Body of pancreas (tissue), 4 donors: Measurements from ENCODE around the gene ORC2. TPM values are rescaled to one million over a fixed set of nuclear protein-coding genes. Genes with fewer than 3 reads are reported as not detected.
A peak's percentile ranks its signal among the peaks of the same experiment; 100 is the strongest.

Experiments used
- ATAC-seq: fragments of 150-250 bp; one replicate; pipeline ENCODE4 v1.9.1; 2016
- DNase-seq, 4 donors: peaks; one replicate each; pipeline ENCODE4 v3.0.0-alpha.2; 2019
- H3K27ac ChIP-seq, 4 donors: fragments of 200-600 bp; sonication (generic); 1 replicate in 3 of 4; 2 replicates in 1 of 4; pipeline versions ENCODE4 v1.5.1 to v1.6.1; 2016 to 2019; ENCODE audit warnings: mild to moderate bottlenecking in 1 of 4, mixed read lengths in 1 of 4, moderate library complexity in 1 of 4
- H3K27me3 ChIP-seq, 2 donors: fragments of 200-600 bp; sonication (generic); one replicate each; pipeline ENCODE4 v1.6.0; 2016; ENCODE audit warnings: mild to moderate bottlenecking in 1 of 2
- H3K36me3 ChIP-seq, 2 donors: fragments of 200-600 bp; sonication (generic); replicated peaks in 1 of 2; 2 replicates each; pipeline ENCODE4 v1.5.1; 2016; ENCODE audit warnings: low read depth in 2 of 2; ENCODE audit not compliant: insufficient read depth in 1 of 2
- H3K4me1 ChIP-seq: fragments of 200-600 bp; sonication (generic); one replicate; pipeline ENCODE4 v1.6.0; 2016
- H3K4me3 ChIP-seq, 2 donors: fragments of 200-600 bp; sonication (generic); 1 replicate in 1 of 2; 2 replicates in 1 of 2; pipeline ENCODE4 v1.5.1; 2016 to 2019
- H3K9me3 ChIP-seq, 3 donors: fragments of 200-600 bp; sonication (generic); 1 replicate in 2 of 3; 2 replicates in 1 of 3; pipeline ENCODE4 v1.5.1; 2016
- CTCF ChIP-seq, 7 experiments: fragments of 450-650 bp in 4 of 7; fragments of 200-600 bp in 3 of 7; sonication (generic) in 3 of 7; IDR thresholded peaks; one replicate each; pipeline ENCODE4 v1.5.1; 2016 to 2019; ENCODE audit warnings: antibody characterized with exemption in 7 of 7
- POLR2A ChIP-seq, 3 donors: fragments of 450-650 bp; IDR thresholded peaks; one replicate each; pipeline ENCODE4 v1.6.1; 2016; ENCODE audit warnings: antibody characterized with exemption in 3 of 3, mild to moderate bottlenecking in 2 of 3
- WGBS, 2 donors: methylation state at CpG; one replicate each; pipeline ENCODE4 v1.1.5; 2017; 5-methylcytosine and 5-hydroxymethylcytosine counted together
- intact Hi-C: fragments of 100-400 bp; cut with DNase I; formaldehyde crosslinking; loops from one replicate; pipeline ENCODE4 v1.15.1; 2023
- total RNA-seq, 2 donors: library from RNA; depleted of rRNA; stranded (reverse); fragments of >200 nt; gene quantifications; one replicate each; pipeline ENCODE4 v1.1.0, GENCODE V29; 2016

Gene ORC2
- 10 to 100 TPM in 1 of 2 donors, 1 to 10 TPM in 1; 9.2 to 17.1 TPM for total RNA-seq

GRCh38 chr2:200963124-200963917, at the start of gene ORC2:
Gene ORC2 (minus strand): TSS chr2:200963660. CDS start chr2:200958123, 5,537 bp downstream.
- intact Hi-C loops = no loop called here
- H3K27ac ChIP-seq = peak within 1 kb of the TSS; percentile 74 to 95 (median 87)
- peak within 1 kb of the TSS; percentile 64 to 71 for H3K4me3 ChIP-seq
- WGBS, 2 donors = 0% methylated on average over 6 to 53 of the region's 61 CpGs
- peak; percentile 98 for ATAC-seq
- DNase-seq = peak; percentile 97 to 98 (median 97)
- peak; percentile 7 to 68 (median 55) for TF ChIP-seq POLR2A (IDR thresholded peaks at IDR 0.05)
- TF ChIP-seq CTCF (IDR thresholded peaks at IDR 0.05) = peak; percentile 29 to 95 (median 57)
- no peaks in the 10 kb centered on the region for H3K27me3 ChIP-seq
- H3K36me3 ChIP-seq = no peaks in the 10 kb centered on the region
- H3K9me3 ChIP-seq = no peaks in the 10 kb centered on the region
- peaks cover 41% of the 10 kb centered on the region for H3K4me1 ChIP-seq

- H3K4me1 ChIP-seq = peaks cover 14% of the 10 kb centered on the region
- no peak overlapping the region for H3K4me3 ChIP-seq
- H3K27ac ChIP-seq = peak overlapping the region in 1 of 4 donors; percentile 61
- intact Hi-C loops = no loop called here
- WGBS, 2 donors = 68 to 89% methylated on average over 2 of the region's 2 CpGs
- DNase-seq (no peak), ATAC-seq (peak; percentile 50)
- H3K9me3 ChIP-seq = peaks cover 0 to 3% (median 0%) of the 10 kb centered on the region in 3 donors
- TF ChIP-seq CTCF (IDR thresholded peaks at IDR 0.05) (no peak), POLR2A (IDR thresholded peaks at IDR 0.05) (no peak)
- no peaks in the 10 kb centered on the region for H3K36me3 ChIP-seq
- H3K27me3 ChIP-seq = no peaks in the 10 kb centered on the region
These were observed 44.9 kb upstream of the ORC2 start for GRCh38 chr2:201008296-201008829.

GRCh38 chr2:201007584-201007998, 44.1 kb upstream of the ORC2 start:
- DNase-seq = peak in 1 of 4 donors; percentile 7
- ATAC-seq = no peak
- peaks cover 14% of the 10 kb centered on the region for H3K4me1 ChIP-seq
- no peak overlapping the region for H3K4me3 ChIP-seq
- no peaks in the 10 kb centered on the region for H3K36me3 ChIP-seq
- WGBS, 2 donors = 21 to 34% methylated on average over 3 of the region's 3 CpGs
- no peaks in the 10 kb centered on the region for H3K27me3 ChIP-seq
- intact Hi-C loops = no loop called here
- H3K27ac ChIP-seq = peak overlapping the region in 1 of 4 donors; percentile 7
- TF ChIP-seq CTCF (IDR thresholded peaks at IDR 0.05) (no peak), POLR2A (IDR thresholded peaks at IDR 0.05) (no peak)
- H3K9me3 ChIP-seq = peaks cover 0 to 3% (median 0%) of the 10 kb centered on the region in 3 donors

- ATAC-seq (peak; percentile 53), DNase-seq (no peak)
- H3K4me3 ChIP-seq = no peak overlapping the region
- H3K27ac ChIP-seq = no peak overlapping the region
- peaks cover 0 to 3% (median 0%) of the 10 kb centered on the region in 3 donors for H3K9me3 ChIP-seq
- no peaks in the 10 kb centered on the region for H3K36me3 ChIP-seq
- TF ChIP-seq POLR2A (IDR thresholded peaks at IDR 0.05) (no peak), CTCF (IDR thresholded peaks at IDR 0.05) (no peak)
- H3K4me1 ChIP-seq = peaks cover 14% of the 10 kb centered on the region
- H3K27me3 ChIP-seq = no peaks in the 10 kb centered on the region
- intact Hi-C loops = no loop called here
These were observed 43.2 kb upstream of the ORC2 start for GRCh38 chr2:201006704-201007103.
